ENCODE data around the gene GLRX. TPM values are rescaled to one million over a fixed set of nuclear protein-coding genes. Genes with fewer than 3 reads are reported as not detected.
"Not testable (repeated sequence)": the region's sequence is repeated elsewhere in the genome, so short reads cannot be mapped to it uniquely, and the experiment has no call there.

The GLRX gene
- total RNA-seq, 4 donors from 2014 or later: 14.1 to 56.0 (median 34.0) TPM

DNA sequence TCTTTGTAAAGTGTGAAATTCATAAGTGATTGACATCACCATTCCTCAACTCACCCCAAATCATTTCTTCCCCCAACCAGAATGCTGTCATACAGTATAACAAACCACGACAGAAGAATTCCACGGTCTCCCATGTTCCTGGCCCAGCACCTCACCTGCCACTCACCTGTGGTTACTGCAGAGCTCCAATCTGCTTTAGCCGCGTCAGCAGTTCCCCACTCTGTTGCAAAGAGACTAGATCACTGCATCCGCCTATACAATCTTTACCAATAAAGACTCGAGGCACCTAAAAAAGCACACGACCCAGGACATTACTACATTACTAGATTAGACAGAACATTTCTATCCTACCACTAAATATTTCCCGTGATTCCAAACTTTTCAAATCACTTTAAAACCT lies 6.2 kb downstream of the GLRX start:
- no peaks in the 10 kb centered on the region for H3K9me3 ChIP-seq
- H3K4me1 ChIP-seq: peaks cover 45 to 62% (median 58%) of the 10 kb centered on the region in 4 donors
- no peak overlapping the region for H3K27ac ChIP-seq (replicated peaks in 1 of 4)
- DNase-seq (ENCODE audit: extremely low spot score): no peak
- TF ChIP-seq EP300 (IDR thresholded peaks at IDR 0.05) (no peak), POLR2A (IDR thresholded peaks at IDR 0.05; ENCODE audit: low read depth) (no peak), POLR2AphosphoS5 (IDR thresholded peaks at IDR 0.05) (no peak)
- 91% methylated on average over 8 of the region's 8 CpGs for WGBS
- H3K27me3 ChIP-seq: no peaks in the 10 kb centered on the region
- peaks cover 0 to 51% (median 18%) of the 10 kb centered on the region in 4 donors for H3K36me3 ChIP-seq
- intact Hi-C loops (cut with DNase I): no loop called here
- no peak overlapping the region for H3K4me3 ChIP-seq

DNA sequence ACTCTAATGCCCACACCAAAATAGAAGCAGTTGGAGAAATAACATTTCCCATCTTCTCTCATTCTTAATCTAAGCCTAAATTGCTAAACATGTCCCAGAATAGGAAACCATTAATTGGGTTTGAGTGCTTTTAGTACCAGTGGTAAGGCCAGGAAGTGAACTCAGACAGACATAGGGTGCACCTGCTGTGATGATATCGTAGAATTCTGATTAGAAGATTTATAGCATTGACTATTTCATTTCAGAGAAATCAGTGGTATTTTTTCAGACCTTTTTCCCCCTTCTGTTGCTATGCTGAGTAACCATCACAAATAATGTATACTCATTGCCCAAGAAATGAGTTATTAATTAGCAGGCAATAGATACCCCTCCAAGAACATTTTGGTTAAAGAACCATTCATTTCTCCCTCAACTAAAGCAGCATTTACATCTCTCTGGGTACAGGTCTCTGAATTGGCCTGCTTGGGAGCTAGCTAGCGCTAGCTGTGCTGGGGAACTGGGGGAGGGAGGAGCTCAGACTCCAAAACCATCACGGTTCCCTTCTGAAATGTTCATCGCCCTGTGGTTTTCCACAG lies 7.3 kb downstream of the GLRX start:
- Histone ChIP-seq H3K36me3 (peaks cover 0 to 51% (median 18%) of the 10 kb centered on the region in 4 donors), H3K9me3 (no peaks in the 10 kb centered on the region), H3K27me3 (no peaks in the 10 kb centered on the region), H3K4me1 (peaks cover 45 to 62% (median 58%) of the 10 kb centered on the region in 4 donors), H3K27ac (replicated peaks in 1 of 4) (no peak overlapping the region), H3K4me3 (no peak overlapping the region)
- intact Hi-C loops (cut with DNase I): no loop called here
- no peak for DNase-seq (ENCODE audit: extremely low spot score)
- WGBS: 92% methylated on average over 4 of the region's 4 CpGs
- TF ChIP-seq EP300 (IDR thresholded peaks at IDR 0.05) (no peak), POLR2AphosphoS5 (IDR thresholded peaks at IDR 0.05) (no peak), POLR2A (IDR thresholded peaks at IDR 0.05; ENCODE audit: low read depth) (no peak)
- TF ChIP-seq, protein P1, sequence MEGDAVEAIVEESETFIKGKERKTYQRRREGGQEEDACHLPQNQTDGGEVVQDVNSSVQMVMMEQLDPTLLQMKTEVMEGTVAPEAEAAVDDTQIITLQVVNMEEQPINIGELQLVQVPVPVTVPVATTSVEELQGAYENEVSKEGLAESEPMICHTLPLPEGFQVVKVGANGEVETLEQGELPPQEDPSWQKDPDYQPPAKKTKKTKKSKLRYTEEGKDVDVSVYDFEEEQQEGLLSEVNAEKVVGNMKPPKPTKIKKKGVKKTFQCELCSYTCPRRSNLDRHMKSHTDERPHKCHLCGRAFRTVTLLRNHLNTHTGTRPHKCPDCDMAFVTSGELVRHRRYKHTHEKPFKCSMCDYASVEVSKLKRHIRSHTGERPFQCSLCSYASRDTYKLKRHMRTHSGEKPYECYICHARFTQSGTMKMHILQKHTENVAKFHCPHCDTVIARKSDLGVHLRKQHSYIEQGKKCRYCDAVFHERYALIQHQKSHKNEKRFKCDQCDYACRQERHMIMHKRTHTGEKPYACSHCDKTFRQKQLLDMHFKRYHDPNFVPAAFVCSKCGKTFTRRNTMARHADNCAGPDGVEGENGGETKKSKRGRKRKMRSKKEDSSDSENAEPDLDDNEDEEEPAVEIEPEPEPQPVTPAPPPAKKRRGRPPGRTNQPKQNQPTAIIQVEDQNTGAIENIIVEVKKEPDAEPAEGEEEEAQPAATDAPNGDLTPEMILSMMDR (IDR thresholded peaks at IDR 0.05): no peak

DNA sequence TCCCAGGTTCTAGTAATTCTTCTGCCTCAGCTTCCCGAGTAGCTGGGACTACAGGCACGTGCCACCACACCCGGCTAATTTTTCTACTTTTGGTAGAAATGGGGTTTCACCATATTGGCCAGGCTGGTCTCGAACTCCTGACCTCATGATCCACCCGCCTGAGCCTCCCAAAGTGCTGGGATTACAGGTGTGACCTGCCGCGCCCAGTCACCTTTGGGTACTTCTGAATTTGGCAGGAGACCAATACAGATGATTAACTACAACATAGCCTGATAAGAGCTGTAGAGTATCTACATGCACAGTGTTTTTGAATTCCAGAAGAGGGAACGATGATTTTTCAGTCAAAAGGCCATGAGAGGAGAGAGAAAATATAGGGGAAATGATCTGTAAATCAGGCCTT lies 9.5 kb downstream of the GLRX start:
- 97% methylated on average over 8 of the region's 8 CpGs for WGBS
- intact Hi-C loops (cut with DNase I): not testable (repeated sequence)

DNA sequence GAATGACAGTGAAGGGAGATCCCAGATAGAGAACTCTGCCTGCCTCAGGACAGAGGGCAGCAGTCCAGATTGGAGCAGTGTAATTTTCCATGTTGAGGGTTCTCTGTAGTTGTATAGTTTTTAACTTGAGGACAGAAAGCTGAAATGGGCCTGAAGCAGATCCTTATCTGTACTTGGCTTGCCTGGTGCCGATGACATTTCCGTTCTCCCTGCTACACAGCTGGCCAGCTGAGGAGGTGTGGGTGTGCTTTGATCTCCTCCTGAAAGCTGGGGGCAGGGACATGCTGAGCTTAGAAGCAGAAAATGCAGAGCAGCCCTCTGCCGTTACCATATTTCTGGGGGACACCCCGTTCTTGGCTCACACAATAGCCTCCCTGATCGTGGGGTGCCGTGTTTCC lies 10.5 kb downstream of the GLRX start:
- Histone ChIP-seq H3K27me3 (no peaks in the 10 kb centered on the region), H3K9me3 (no peaks in the 10 kb centered on the region), H3K4me1 (peaks cover 54 to 60% (median 59%) of the 10 kb centered on the region in 4 donors), H3K36me3 (peaks cover 0 to 41% (median 17%) of the 10 kb centered on the region in 4 donors), H3K4me3 (no peak overlapping the region), H3K27ac (replicated peaks in 1 of 4) (peak overlapping the region; percentile 38 to 77 (median 58))
- intact Hi-C loops (cut with DNase I): no loop called here
- WGBS: 34% methylated on average over 6 of the region's 6 CpGs
- no peak for TF ChIP-seq EP300 (IDR thresholded peaks at IDR 0.05)
- TF ChIP-seq, protein P1 (IDR thresholded peaks at IDR 0.05): no peak
- TF ChIP-seq POLR2AphosphoS5 (IDR thresholded peaks at IDR 0.05): peak; percentile 50 to 53
- no peak for TF ChIP-seq POLR2A (IDR thresholded peaks at IDR 0.05; ENCODE audit: low read depth)
- DNase-seq (ENCODE audit: extremely low spot score): no peak

More for the DNA sequence above, 9.5 kb downstream of the GLRX start:
- not testable (repeated sequence) for H3K9me3 ChIP-seq; DNase-seq (ENCODE audit: extremely low spot score); H3K27me3 ChIP-seq; H3K4me3 ChIP-seq
- Histone ChIP-seq H3K27ac (replicated peaks in 1 of 4) (peak overlapping the region in 2 of 4 donors; percentile 41 to 77), H3K36me3 (peaks cover 0 to 44% (median 18%) of the 10 kb centered on the region in 4 donors), H3K4me1 (peaks cover 61 to 67% (median 64%) of the 10 kb centered on the region in 4 donors)

DNA sequence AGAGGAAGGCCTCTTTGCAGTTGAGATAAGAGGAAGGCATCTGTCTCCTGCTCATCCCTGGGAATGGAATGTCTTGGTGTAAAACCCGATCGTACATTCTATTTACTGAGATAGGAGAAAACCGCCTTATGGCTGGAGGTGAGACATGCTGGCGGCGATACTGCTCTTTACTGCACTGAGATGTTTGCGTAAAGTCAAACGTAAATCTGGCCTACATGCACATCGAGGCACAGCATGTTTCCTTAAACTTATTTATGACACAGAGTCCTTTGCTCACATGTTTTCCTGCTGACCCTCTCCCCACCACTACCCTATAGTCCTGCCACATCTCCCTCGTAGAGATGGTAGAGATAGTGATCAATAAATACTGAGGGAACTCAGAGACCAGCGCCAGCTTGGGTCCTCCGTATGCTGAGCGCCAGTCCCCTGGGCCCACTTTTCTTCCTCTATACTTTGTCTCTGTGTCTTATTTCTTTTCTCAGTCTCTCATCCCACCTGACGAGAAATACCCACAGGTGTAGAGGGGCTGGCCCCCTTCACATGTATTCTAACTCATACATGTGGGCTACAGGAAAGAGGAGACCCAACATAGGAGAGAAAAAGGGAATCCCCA lies 11.0 kb downstream of the GLRX start:
- Histone ChIP-seq H3K27ac (replicated peaks in 1 of 4) (peak overlapping the region; percentile 38 to 77 (median 58)), H3K4me1 (peaks cover 50 to 58% (median 56%) of the 10 kb centered on the region in 4 donors), H3K36me3 (peaks cover 0 to 36% (median 15%) of the 10 kb centered on the region in 4 donors)
- intact Hi-C loops (cut with DNase I); H3K4me3 ChIP-seq; H3K9me3 ChIP-seq; H3K27me3 ChIP-seq; DNase-seq (ENCODE audit: extremely low spot score): not testable (repeated sequence)
- WGBS: 84% methylated on average over 13 of the region's 13 CpGs

DNA sequence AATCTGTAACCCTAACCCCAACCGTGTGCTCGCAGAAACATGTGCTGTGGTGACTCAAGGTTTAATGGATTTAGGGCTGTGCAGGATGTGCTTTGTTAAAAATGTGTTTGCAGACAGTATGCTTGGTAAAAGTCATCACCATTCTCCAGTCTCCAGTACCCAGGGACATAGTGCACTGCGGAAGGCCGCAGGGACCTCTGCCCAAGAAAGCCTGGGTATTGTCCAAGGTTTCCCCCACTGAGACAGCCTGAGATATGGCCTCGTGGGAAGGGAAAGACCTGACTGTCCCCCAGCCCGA lies 11.5 kb downstream of the GLRX start:
- WGBS: 81% methylated on average over 5 of the region's 6 CpGs
- DNase-seq (ENCODE audit: extremely low spot score): peak; percentile 7
- Histone ChIP-seq H3K4me1 (peaks cover 50 to 58% (median 56%) of the 10 kb centered on the region in 4 donors), H3K36me3 (peaks cover 0 to 31% (median 12%) of the 10 kb centered on the region in 4 donors), H3K27ac (replicated peaks in 1 of 4) (peak overlapping the region in 3 of 4 donors; percentile 38 to 77 (median 74))
- intact Hi-C loops (cut with DNase I); H3K27me3 ChIP-seq; H3K4me3 ChIP-seq; H3K9me3 ChIP-seq: not testable (repeated sequence)

All from esophagus muscularis mucosa (tissue), 4 donors.